NCI-H748 treated with DMSO at 0.1 percent for 48 hours (cell line): ENCODE measurements around the gene CLDND1.

Experiments
- DNase-seq: peaks from one replicate; lab custom pipeline; 2025; lab: John Stamatoyannopoulos, UW

Gene CLDND1

GRCh38 chr3:98551754-98552153 lies 29.1 kb upstream of the CLDND1 start:
- DNase-seq, result no peak

- no peak for DNase-seq
Observed at GRCh38 chr3:98551236-98551635, 28.5 kb upstream of the CLDND1 start.

- no peak for DNase-seq
Observed at GRCh38 chr3:98550833-98551232, 28.1 kb upstream of the CLDND1 start.

GRCh38 chr3:98548544-98548943 lies 25.8 kb upstream of the CLDND1 start:
- no peak for DNase-seq

GRCh38 chr3:98545940-98546339 lies 23.2 kb upstream of the CLDND1 start:
- no peak for DNase-seq

GRCh38 chr3:98542623-98543022 lies 19.9 kb upstream of the CLDND1 start:
- no peak for DNase-seq

- no peak for DNase-seq
Observed at GRCh38 chr3:98541695-98542094, 19.0 kb upstream of the CLDND1 start.

GRCh38 chr3:98540346-98540745 lies 17.6 kb upstream of the CLDND1 start:
- no peak for DNase-seq

GRCh38 chr3:98536456-98537017 lies 13.8 kb upstream of the CLDND1 start:
- DNase-seq, result no peak

GRCh38 chr3:98534734-98535133 lies 12.0 kb upstream of the CLDND1 start:
- DNase-seq, result no peak

- no peak for DNase-seq
Observed at GRCh38 chr3:98534168-98534567, 11.5 kb upstream of the CLDND1 start.

- no peak for DNase-seq
Observed at GRCh38 chr3:98532709-98533571, 10.2 kb upstream of the CLDND1 start.

- DNase-seq, result no peak
Observed at GRCh38 chr3:98532275-98532637, 9.6 kb upstream of the CLDND1 start.

GRCh38 chr3:98531622-98532274 lies 9.0 kb upstream of the CLDND1 start, which contains the start of gene GPR15:
Gene GPR15 (plus strand): TSS chr3:98531978. CDS start chr3:98532034, 56 bp downstream.
- DNase-seq, result no peak

GRCh38 chr3:98530676-98531075 lies 8.0 kb upstream of the CLDND1 start:
- DNase-seq, result no peak

GRCh38 chr3:98529856-98530459 lies 7.3 kb upstream of the CLDND1 start:
- no peak for DNase-seq

- no peak for DNase-seq
Observed at GRCh38 chr3:98528474-98529346, 6.0 kb upstream of the CLDND1 start.

- DNase-seq, result no peak
Observed at GRCh38 chr3:98525494-98525893, 2.8 kb upstream of the CLDND1 start.

- no peak for DNase-seq
Observed at GRCh38 chr3:98521897-98522543, 682 bp downstream of the CLDND1 start.

GRCh38 chr3:98519351-98519750 lies 3.4 kb downstream of the CLDND1 start:
- no peak for DNase-seq

- DNase-seq, result no peak
Observed at GRCh38 chr3:98518816-98519215, 3.9 kb downstream of the CLDND1 start.
